Liver (tissue), 9 donors: ENCODE results near the gene NAGPA. TPM values are rescaled to one million over a fixed set of nuclear protein-coding genes. Genes with fewer than 3 reads are reported as not detected.

Experiments
- DNase-seq: peaks from one replicate; pipeline ENCODE4 v3.0.0-alpha.2; 2017; ENCODE audit warnings: low spot score
- H3K27ac ChIP-seq, 2 donors: one replicate each; pipeline ENCODE4 v1.7.0; 2013; ENCODE audit warnings: inconsistent platforms in 2 of 2, low read length in 2 of 2, control low read depth in 1 of 2, low read depth in 1 of 2, mild to moderate bottlenecking in 1 of 2
- H3K27me3 ChIP-seq, 4 donors: one replicate each; pipeline versions ENCODE4 v1.6.1 to v1.7.0; 2013; ENCODE audit warnings: low read length in 3 of 4, inconsistent platforms in 1 of 4, mild to moderate bottlenecking in 1 of 4, moderate library complexity in 1 of 4; ENCODE audit not compliant: control insufficient read depth in 4 of 4, insufficient read depth in 4 of 4
- H3K36me3 ChIP-seq, 4 donors: one replicate each; pipeline versions ENCODE4 v1.6.1 to v1.7.0; 2013; ENCODE audit warnings: low read length in 3 of 4, mild to moderate bottlenecking in 3 of 4, low read depth in 1 of 4, moderate library complexity in 1 of 4; ENCODE audit not compliant: control insufficient read depth in 4 of 4, insufficient read depth in 3 of 4
- H3K4me1 ChIP-seq, 4 donors: one replicate each; pipeline versions ENCODE4 v1.6.1 to v1.7.0; 2013; ENCODE audit warnings: low read length in 3 of 4, mild to moderate bottlenecking in 3 of 4, moderate library complexity in 1 of 4; ENCODE audit not compliant: control insufficient read depth in 4 of 4, insufficient read depth in 4 of 4
- H3K4me3 ChIP-seq, 3 donors: one replicate each; pipeline versions ENCODE4 v1.6.1 to v1.7.0; 2013; ENCODE audit warnings: low read length in 3 of 3, control low read depth in 1 of 3, low read depth in 1 of 3, mild to moderate bottlenecking in 1 of 3
- H3K9ac ChIP-seq, 2 donors: one replicate each; pipeline ENCODE4 v1.7.0; 2013; ENCODE audit warnings: low read length in 2 of 2, mild to moderate bottlenecking in 2 of 2, moderate library complexity in 2 of 2, control low read depth in 1 of 2, low read depth in 1 of 2
- H3K9me3 ChIP-seq, 4 donors: one replicate each; pipeline versions ENCODE4 v1.6.1 to v1.7.0; 2013; ENCODE audit warnings: low read length in 3 of 4; ENCODE audit not compliant: control insufficient read depth in 4 of 4
- CTCF ChIP-seq: fragments of 150-350 bp; IDR thresholded peaks from 2 replicates; pipeline ENCODE4 v1.5.1; 2017; ENCODE audit warnings: improper control_type of control experiment, low read depth, low read length; ENCODE audit not compliant: missing input control
- EGR1 ChIP-seq, 2 donors: IDR thresholded peaks; 2 replicates each; pipeline ENCODE4 v1.6.1; 2016 to 2018; ENCODE audit warnings: antibody characterized with exemption in 2 of 2, low read depth in 2 of 2
- FOXA1 ChIP-seq: IDR thresholded peaks from 2 replicates; pipeline ENCODE4 v1.6.1; 2016; ENCODE audit warnings: antibody characterized with exemption
- FOXA2 ChIP-seq: IDR thresholded peaks from 2 replicates; pipeline ENCODE4 v1.6.1; 2016; ENCODE audit warnings: antibody characterized with exemption
- GABPA ChIP-seq, 2 donors: IDR thresholded peaks in 1 of 2; conservative IDR thresholded peaks in 1 of 2; 2 replicates each; pipeline ENCODE4 v1.6.1; 2016; ENCODE audit warnings: antibody characterized with exemption in 2 of 2, mild to moderate bottlenecking in 1 of 2, moderate library complexity in 1 of 2
- HNF4A ChIP-seq, 2 donors: conservative IDR thresholded peaks; 2 replicates each; pipeline ENCODE4 v1.6.1; 2016; ENCODE audit warnings: antibody characterized with exemption in 2 of 2, mild to moderate bottlenecking in 2 of 2
- HNF4G ChIP-seq: IDR thresholded peaks from 2 replicates; pipeline ENCODE4 v1.6.1; 2016; ENCODE audit warnings: antibody characterized with exemption
- JUND ChIP-seq, 2 donors: IDR thresholded peaks; 2 replicates each; pipeline ENCODE4 v1.6.1; 2016; ENCODE audit warnings: antibody characterized with exemption in 2 of 2
- NR2F2 ChIP-seq: IDR thresholded peaks from 2 replicates; pipeline ENCODE4 v1.6.1; 2016; ENCODE audit warnings: antibody characterized with exemption
- RAD21 ChIP-seq, 2 donors: IDR thresholded peaks; 2 replicates each; pipeline ENCODE4 v1.6.1; 2016; ENCODE audit warnings: antibody characterized with exemption in 2 of 2, mild to moderate bottlenecking in 2 of 2
- RXRA ChIP-seq, 2 donors: IDR thresholded peaks; 2 replicates each; pipeline ENCODE4 v1.6.1; 2017 to 2018; ENCODE audit warnings: antibody characterized with exemption in 2 of 2, mild to moderate bottlenecking in 1 of 2
- SP1 ChIP-seq: IDR thresholded peaks from 2 replicates; pipeline ENCODE4 v1.6.1; 2018; ENCODE audit warnings: antibody characterized with exemption, mild to moderate bottlenecking
- TAF1 ChIP-seq: conservative IDR thresholded peaks from 2 replicates; pipeline ENCODE4 v1.6.1; 2016; ENCODE audit warnings: antibody characterized with exemption, mild to moderate bottlenecking
- YY1 ChIP-seq: IDR thresholded peaks from 2 replicates; pipeline ENCODE4 v1.6.1; 2016; ENCODE audit warnings: antibody characterized with exemption, mild to moderate bottlenecking
- ZBTB33 ChIP-seq: IDR thresholded peaks from 2 replicates; pipeline ENCODE4 v1.6.1; 2016; ENCODE audit warnings: antibody characterized with exemption
- WGBS: extraction: QIAGEN DNeasy Blood & Tissue Kit; methylation state at CpG from one replicate; pipeline ENCODE4 v1.1.7; 2013; 5-methylcytosine and 5-hydroxymethylcytosine counted together
- polyA plus RNA-seq, 2 donors: library from polyadenylated mRNA; stranded (reverse) in 1 of 2; unstranded in 1 of 2; fragments of 200-250 nt in 1 of 2; fragments of >200 nt in 1 of 2; fragmentation: Nextera tagmentation in 1 of 2; extraction: Ambion mirVana in 1 of 2; gene quantifications; one replicate each; pipeline versions ENCODE4 v1.2.1 to v1.2.3, GENCODE V29; 2013 to 2015
- total RNA-seq, 2 donors: library from RNA; depleted of rRNA; stranded (reverse); fragments of >200 nt; gene quantifications; one replicate each; pipeline ENCODE4 v1.2.3, GENCODE V29; 2014
- TF ChIP-seq, protein P1 (sequence below): IDR thresholded peaks from 2 replicates; pipeline ENCODE4 v1.6.1; 2016; ENCODE audit warnings: antibody characterized with exemption
- TF ChIP-seq, protein P2 (sequence below): IDR thresholded peaks from 2 replicates; pipeline ENCODE4 v1.6.1; 2016; ENCODE audit warnings: antibody characterized with exemption, mild to moderate bottlenecking
- TF ChIP-seq, protein P3 (sequence below): IDR thresholded peaks from 2 replicates; pipeline ENCODE4 v1.6.1; 2016; ENCODE audit warnings: antibody characterized with exemption
- donor health status: healthy.
- donor health status: healthy.
- donor health status: healthy.
- donor health status: healthy.
- donor health status: healthy.

Gene NAGPA
- total and polyA plus RNA-seq, 4 donors = 5.4 to 13.4 (median 10.7) TPM

- Histone ChIP-seq H3K27ac (no peak overlapping the region), H3K4me1 (no peaks in the 10 kb centered on the region), H3K27me3 (no peaks in the 10 kb centered on the region), H3K36me3 (no peaks in the 10 kb centered on the region), H3K4me3 (no peak overlapping the region), H3K9me3 (peaks cover 0 to 2% (median 0%) of the 10 kb centered on the region in 4 donors), H3K9ac (no peak overlapping the region)
- WGBS = 81% methylated on average over 7 of the region's 7 CpGs
- DNase-seq = no peak
- TF ChIP-seq HNF4G (no peak), RXRA (IDR thresholded peaks at IDR 0.05) (no peak), CTCF (no peak), SP1 (no peak), GABPA (IDR thresholded peaks at IDR 0.05 in 1 of 2, conservative IDR thresholded peaks at IDR 0.05 in 1 of 2) (no peak), HNF4A (conservative IDR thresholded peaks at IDR 0.05) (no peak), FOXA2 (no peak), EGR1 (IDR thresholded peaks at IDR 0.05; ENCODE audit: low read depth in 2 of 2) (no peak), JUND (IDR thresholded peaks at IDR 0.05) (no peak), ZBTB33 (no peak), FOXA1 (no peak), NR2F2 (no peak), TAF1 (no peak), RAD21 (IDR thresholded peaks at IDR 0.05) (no peak), YY1 (no peak)
- TF ChIP-seq, protein P1, sequence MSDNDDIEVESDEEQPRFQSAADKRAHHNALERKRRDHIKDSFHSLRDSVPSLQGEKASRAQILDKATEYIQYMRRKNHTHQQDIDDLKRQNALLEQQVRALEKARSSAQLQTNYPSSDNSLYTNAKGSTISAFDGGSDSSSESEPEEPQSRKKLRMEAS = no peak
- TF ChIP-seq, protein P2, sequence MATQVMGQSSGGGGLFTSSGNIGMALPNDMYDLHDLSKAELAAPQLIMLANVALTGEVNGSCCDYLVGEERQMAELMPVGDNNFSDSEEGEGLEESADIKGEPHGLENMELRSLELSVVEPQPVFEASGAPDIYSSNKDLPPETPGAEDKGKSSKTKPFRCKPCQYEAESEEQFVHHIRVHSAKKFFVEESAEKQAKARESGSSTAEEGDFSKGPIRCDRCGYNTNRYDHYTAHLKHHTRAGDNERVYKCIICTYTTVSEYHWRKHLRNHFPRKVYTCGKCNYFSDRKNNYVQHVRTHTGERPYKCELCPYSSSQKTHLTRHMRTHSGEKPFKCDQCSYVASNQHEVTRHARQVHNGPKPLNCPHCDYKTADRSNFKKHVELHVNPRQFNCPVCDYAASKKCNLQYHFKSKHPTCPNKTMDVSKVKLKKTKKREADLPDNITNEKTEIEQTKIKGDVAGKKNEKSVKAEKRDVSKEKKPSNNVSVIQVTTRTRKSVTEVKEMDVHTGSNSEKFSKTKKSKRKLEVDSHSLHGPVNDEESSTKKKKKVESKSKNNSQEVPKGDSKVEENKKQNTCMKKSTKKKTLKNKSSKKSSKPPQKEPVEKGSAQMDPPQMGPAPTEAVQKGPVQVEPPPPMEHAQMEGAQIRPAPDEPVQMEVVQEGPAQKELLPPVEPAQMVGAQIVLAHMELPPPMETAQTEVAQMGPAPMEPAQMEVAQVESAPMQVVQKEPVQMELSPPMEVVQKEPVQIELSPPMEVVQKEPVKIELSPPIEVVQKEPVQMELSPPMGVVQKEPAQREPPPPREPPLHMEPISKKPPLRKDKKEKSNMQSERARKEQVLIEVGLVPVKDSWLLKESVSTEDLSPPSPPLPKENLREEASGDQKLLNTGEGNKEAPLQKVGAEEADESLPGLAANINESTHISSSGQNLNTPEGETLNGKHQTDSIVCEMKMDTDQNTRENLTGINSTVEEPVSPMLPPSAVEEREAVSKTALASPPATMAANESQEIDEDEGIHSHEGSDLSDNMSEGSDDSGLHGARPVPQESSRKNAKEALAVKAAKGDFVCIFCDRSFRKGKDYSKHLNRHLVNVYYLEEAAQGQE = no peak
- TF ChIP-seq, protein P3, sequence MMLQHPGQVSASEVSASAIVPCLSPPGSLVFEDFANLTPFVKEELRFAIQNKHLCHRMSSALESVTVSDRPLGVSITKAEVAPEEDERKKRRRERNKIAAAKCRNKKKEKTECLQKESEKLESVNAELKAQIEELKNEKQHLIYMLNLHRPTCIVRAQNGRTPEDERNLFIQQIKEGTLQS = no peak
Observed at GRCh38 chr16:4979164-4979563, 54.6 kb downstream of the NAGPA start.
